Peyer's patch (tissue), 4 donors: Measurements from ENCODE around the gene ZNF548. TPM values are rescaled to one million over a fixed set of nuclear protein-coding genes. Genes with fewer than 3 reads are reported as not detected.
A peak's percentile ranks its signal among the peaks of the same experiment; 100 is the strongest.

Experiments
- DNase-seq, 3 donors: peaks; one replicate each; pipeline ENCODE4 v3.0.0-alpha.2; 2017 to 2019
- H3K27ac ChIP-seq, 4 donors: fragments of 200-600 bp; sonication (generic); one replicate each; pipeline ENCODE4 v1.5.1; 2016 to 2019
- H3K27me3 ChIP-seq, 2 donors: fragments of 200-600 bp; sonication (generic); one replicate each; pipeline ENCODE4 v1.5.1; 2019
- H3K36me3 ChIP-seq, 3 donors: fragments of 200-600 bp; sonication (generic); one replicate each; pipeline ENCODE4 v1.5.1; 2016 to 2019
- H3K4me1 ChIP-seq, 4 donors: fragments of 200-600 bp; sonication (generic); one replicate each; pipeline ENCODE4 v1.5.1; 2016 to 2019
- H3K4me3 ChIP-seq, 4 donors: fragments of 200-600 bp; sonication (generic); 1 replicate in 3 of 4; 2 replicates in 1 of 4; pipeline ENCODE4 v1.5.1; 2016 to 2019; ENCODE audit warnings: mild to moderate bottlenecking in 1 of 4
- H3K9me3 ChIP-seq, 4 donors: fragments of 200-600 bp; sonication (generic); one replicate each; pipeline ENCODE4 v1.5.1; 2016 to 2019; ENCODE audit warnings: mild to moderate bottlenecking in 1 of 4
- POLR2A ChIP-seq, 2 donors: fragments of 450-650 bp; IDR thresholded peaks; one replicate each; pipeline ENCODE4 v1.5.1; 2017; ENCODE audit warnings: antibody characterized with exemption in 2 of 2, mild to moderate bottlenecking in 2 of 2, moderate library complexity in 2 of 2
- total RNA-seq, 4 donors: library from RNA; depleted of rRNA; stranded (reverse); fragments of >200 nt; gene quantifications; one replicate each; pipeline ENCODE4 v1.1.0, GENCODE V29; 2016
- TF ChIP-seq, protein P1 (sequence below), 6 experiments: fragments of 450-650 bp in 4 of 6; fragments of 200-600 bp in 2 of 6; sonication (generic) in 1 of 6; IDR thresholded peaks; one replicate each; pipeline ENCODE4 v1.5.1; 2017 to 2019; ENCODE audit warnings: antibody characterized with exemption in 6 of 6, mild to moderate bottlenecking in 3 of 6, moderate library complexity in 1 of 6

Gene ZNF548
- total RNA-seq, 4 donors from 2014 or later = 10.7 to 47.9 (median 20.7) TPM

DNA sequence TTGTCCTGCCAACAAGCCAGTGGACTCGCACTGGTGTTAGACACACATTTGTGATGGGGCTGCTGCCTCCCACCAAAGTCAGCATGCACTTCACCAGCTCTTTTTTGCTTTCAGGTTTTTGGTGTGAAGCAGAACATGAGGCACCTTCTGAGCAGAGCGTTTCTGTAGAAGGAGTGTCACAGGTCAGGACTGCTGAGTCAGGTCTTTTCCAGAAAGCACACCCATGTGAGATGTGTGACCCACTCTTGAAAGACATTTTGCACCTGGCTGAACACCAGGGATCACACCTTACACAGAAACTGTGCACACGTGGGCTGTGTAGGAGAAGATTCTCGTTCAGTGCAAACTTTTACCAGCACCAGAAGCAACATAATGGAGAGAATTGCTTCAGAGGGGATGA, 33.7 kb upstream of the ZNF548 start:
- TF ChIP-seq POLR2A (IDR thresholded peaks at IDR 0.05) = no peak
- TF ChIP-seq, protein P1, sequence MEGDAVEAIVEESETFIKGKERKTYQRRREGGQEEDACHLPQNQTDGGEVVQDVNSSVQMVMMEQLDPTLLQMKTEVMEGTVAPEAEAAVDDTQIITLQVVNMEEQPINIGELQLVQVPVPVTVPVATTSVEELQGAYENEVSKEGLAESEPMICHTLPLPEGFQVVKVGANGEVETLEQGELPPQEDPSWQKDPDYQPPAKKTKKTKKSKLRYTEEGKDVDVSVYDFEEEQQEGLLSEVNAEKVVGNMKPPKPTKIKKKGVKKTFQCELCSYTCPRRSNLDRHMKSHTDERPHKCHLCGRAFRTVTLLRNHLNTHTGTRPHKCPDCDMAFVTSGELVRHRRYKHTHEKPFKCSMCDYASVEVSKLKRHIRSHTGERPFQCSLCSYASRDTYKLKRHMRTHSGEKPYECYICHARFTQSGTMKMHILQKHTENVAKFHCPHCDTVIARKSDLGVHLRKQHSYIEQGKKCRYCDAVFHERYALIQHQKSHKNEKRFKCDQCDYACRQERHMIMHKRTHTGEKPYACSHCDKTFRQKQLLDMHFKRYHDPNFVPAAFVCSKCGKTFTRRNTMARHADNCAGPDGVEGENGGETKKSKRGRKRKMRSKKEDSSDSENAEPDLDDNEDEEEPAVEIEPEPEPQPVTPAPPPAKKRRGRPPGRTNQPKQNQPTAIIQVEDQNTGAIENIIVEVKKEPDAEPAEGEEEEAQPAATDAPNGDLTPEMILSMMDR (IDR thresholded peaks at IDR 0.05) = no peak
- no peak for DNase-seq
- peaks cover 0 to 8% (median 7%) of the 10 kb centered on the region in 4 donors for H3K4me1 ChIP-seq
- H3K36me3 ChIP-seq = peaks cover 0 to 55% (median 0%) of the 10 kb centered on the region in 3 donors
- H3K4me3 ChIP-seq = no peak overlapping the region
- H3K9me3 ChIP-seq = peaks cover 0 to 54% (median 0%) of the 10 kb centered on the region in 4 donors
- H3K27ac ChIP-seq = no peak overlapping the region
- no peaks in the 10 kb centered on the region for H3K27me3 ChIP-seq

DNA sequence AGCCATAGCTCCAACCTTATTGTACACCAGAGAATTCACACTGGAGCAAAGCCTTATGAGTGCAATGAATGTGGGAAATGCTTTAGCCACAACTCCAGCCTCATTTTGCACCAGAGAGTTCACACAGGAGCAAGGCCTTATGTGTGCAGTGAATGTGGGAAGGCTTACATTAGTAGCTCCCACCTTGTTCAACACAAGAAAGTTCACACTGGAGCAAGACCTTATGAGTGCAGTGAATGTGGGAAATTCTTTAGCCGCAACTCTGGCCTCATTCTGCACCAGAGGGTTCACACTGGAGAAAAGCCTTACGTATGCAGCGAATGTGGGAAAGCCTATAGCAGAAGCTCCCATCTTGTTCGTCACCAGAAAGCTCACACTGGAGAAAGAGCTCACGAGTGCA, 32.2 kb upstream of the ZNF548 start:
- no peak overlapping the region for H3K27ac ChIP-seq
- H3K36me3 ChIP-seq = peaks cover 0 to 55% (median 0%) of the 10 kb centered on the region in 3 donors
- H3K9me3 ChIP-seq = peaks cover 0 to 57% (median under 1%) of the 10 kb centered on the region in 4 donors

DNA sequence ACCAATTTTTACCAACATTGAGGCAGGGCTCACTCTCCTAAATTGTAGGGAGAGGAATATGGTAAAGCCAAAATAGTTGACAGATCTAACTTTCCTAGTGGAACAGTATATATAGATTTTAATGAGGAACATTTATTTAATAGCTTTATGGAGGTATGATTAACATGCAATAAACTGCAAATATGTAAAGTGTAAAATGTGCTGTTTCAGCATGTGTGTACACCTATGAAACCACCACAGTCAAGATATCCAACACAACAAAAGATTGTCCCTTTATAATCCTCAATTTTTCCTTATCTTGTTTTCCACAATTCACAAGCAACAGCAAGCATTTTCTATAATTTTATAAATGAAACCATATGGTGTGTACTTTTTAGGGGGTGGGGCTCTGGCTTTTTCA, 30.4 kb upstream of the ZNF548 start:
- peaks cover 0 to 52% (median 2%) of the 10 kb centered on the region in 4 donors for H3K9me3 ChIP-seq
- no peak overlapping the region for H3K27ac ChIP-seq
- H3K36me3 ChIP-seq = peaks cover 0 to 41% (median 0%) of the 10 kb centered on the region in 3 donors
- no peaks in the 10 kb centered on the region for H3K27me3 ChIP-seq
- no peak for DNase-seq
- no peak overlapping the region for H3K4me3 ChIP-seq
- peaks cover 0 to 7% (median 0%) of the 10 kb centered on the region in 4 donors for H3K4me1 ChIP-seq
- TF ChIP-seq, protein P1 (IDR thresholded peaks at IDR 0.05) = no peak
- TF ChIP-seq POLR2A (IDR thresholded peaks at IDR 0.05) = no peak

More for the DNA sequence above, 32.2 kb upstream of the ZNF548 start:
- H3K4me1 ChIP-seq = peaks cover 0 to under 1% (median 0%) of the 10 kb centered on the region in 4 donors
- TF ChIP-seq, protein P1 (IDR thresholded peaks at IDR 0.05) = no peak
- no peak for DNase-seq
- H3K4me3 ChIP-seq = no peak overlapping the region
- H3K27me3 ChIP-seq = no peaks in the 10 kb centered on the region

DNA sequence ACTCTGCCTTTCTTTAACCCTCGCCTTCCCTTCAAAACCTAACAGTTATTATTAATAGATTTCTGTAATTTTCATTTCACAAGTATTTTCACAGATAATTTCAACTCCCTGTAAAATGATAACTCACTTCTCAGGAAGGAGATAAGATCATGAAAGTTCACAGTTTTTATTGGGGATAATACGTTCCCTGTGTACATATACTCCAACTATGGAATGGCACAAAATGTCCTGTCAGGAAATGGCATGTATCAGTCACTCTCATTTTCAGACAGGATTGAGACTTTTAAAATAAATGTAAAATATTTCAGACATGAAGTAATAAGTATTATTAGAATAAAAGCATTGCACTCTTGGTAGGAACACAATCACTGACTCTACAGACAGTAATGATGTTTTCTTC, 27.2 kb upstream of the ZNF548 start:
- H3K27ac ChIP-seq = peak overlapping the region in 3 of 4 donors; percentile 92 to 96 (median 92)
- peaks cover 0 to 30% (median 2%) of the 10 kb centered on the region in 4 donors for H3K9me3 ChIP-seq
- DNase-seq = no peak
- no peaks in the 10 kb centered on the region for H3K27me3 ChIP-seq
- TF ChIP-seq, protein P1 (IDR thresholded peaks at IDR 0.05) = no peak
- no peak for TF ChIP-seq POLR2A (IDR thresholded peaks at IDR 0.05)
- H3K4me3 ChIP-seq = peak overlapping the region in 1 of 4 donors; percentile 92
- H3K36me3 ChIP-seq = peaks cover 0 to 10% (median 0%) of the 10 kb centered on the region in 3 donors
- H3K4me1 ChIP-seq = peaks cover 0 to 10% (median 0%) of the 10 kb centered on the region in 4 donors

DNA sequence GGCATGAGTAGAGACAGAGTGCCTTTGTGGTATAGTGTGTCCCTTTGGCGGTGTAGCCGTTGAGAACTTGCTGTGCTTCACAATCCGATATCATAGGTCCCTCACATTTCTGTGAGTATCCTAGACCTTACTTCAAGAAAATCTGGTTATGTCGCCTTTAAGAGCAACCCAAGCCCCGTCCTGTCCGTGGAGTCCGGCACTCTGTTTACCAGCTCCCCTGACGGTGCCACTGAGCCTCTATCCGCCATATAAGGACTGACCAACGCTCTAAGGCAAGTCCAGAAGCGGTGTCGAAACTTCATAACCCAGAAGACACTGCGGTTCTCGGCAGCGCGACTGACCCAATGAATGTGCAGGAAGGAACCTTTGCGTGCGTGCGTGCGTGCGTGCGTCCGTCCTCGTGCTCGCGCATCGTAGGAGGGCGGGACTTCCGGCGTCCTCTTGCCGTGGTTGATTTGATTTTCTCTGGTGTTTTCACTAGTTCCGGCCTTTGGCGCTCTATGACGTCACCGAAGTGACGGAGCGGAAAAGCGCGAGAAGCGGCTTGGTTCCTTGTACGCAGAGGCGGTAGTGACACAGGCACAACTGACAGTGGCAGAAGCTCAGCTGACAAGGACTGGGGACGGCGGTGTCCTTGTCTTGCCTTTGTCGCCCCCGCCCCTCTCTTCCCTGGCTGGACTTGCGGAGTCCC, 26.5 kb upstream of the ZNF548 start, which contains the start of the genes TRAPPC2B and ZNF547:
Gene TRAPPC2B, plus strand, starts transcription at position 555 of the 691 bp plus-strand sequence. CDS start 1,283 bp downstream, outside the sequence.
Gene ZNF547, plus strand, starts transcription at position 555 of the 691 bp plus-strand sequence. CDS start 5,005 bp downstream, outside the sequence.
- H3K27ac ChIP-seq = peak within 1 kb of the TSS; percentile 82 to 96 (median 92)
- peaks cover 0 to 10% (median 0%) of the 10 kb centered on the region in 4 donors for H3K4me1 ChIP-seq
- H3K4me3 ChIP-seq = peak within 1 kb of the TSS; percentile 75 to 92 (median 82)
- H3K27me3 ChIP-seq = no peaks in the 10 kb centered on the region
- TF ChIP-seq, protein P1 (IDR thresholded peaks at IDR 0.05) = no peak
- TF ChIP-seq POLR2A (IDR thresholded peaks at IDR 0.05) = peak in 1 of 2 donors; percentile 43
- DNase-seq = peak; percentile 99 to 100 (median 99)
- peaks cover 0 to 23% (median 2%) of the 10 kb centered on the region in 4 donors for H3K9me3 ChIP-seq
- peaks cover 0 to 3% (median 0%) of the 10 kb centered on the region in 3 donors for H3K36me3 ChIP-seq
